WTC11 (cell line): ENCODE data around the gene GPR108. TPM values are rescaled to one million over a fixed set of nuclear protein-coding genes. Genes with fewer than 3 reads are reported as not detected.

ENCODE experiments used
- ATAC-seq: fragments of 200-7000 bp; cut with Tn5 transposase; 2 replicates; pipeline ENCODE4 v1.10.0; 2021; ENCODE audit warnings: mild to moderate bottlenecking, moderate library complexity
- CTCF ChIA-PET: fragments of 300-600 bp; sonication (Branson Sonifier 250); formaldehyde crosslinking; loops from one replicate; lab custom pipeline; 2021; ENCODE audit warnings: antibody characterized with exemption; lab: Charles Lee
- POLR2A ChIA-PET: fragments of 350-600 bp; sonication (Branson Sonifier 250); formaldehyde crosslinking; loops from one replicate; lab custom pipeline; 2021; ENCODE audit warnings: antibody characterized with exemption; lab: Charles Lee
- DNase-seq: peaks from one replicate; pipeline ENCODE4 v3.0.0; 2021; ENCODE audit warnings: low spot score
- H3K27ac Mint-ChIP-seq: 2 replicates; pipeline ENCODE4 v1.8.0; 2021; ENCODE audit warnings: mixed read lengths
- H3K27me3 Mint-ChIP-seq: 2 replicates; pipeline ENCODE4 v1.8.0; 2021; ENCODE audit warnings: low read depth, mild to moderate bottlenecking, moderate library complexity, mixed read lengths
- H3K36me3 Mint-ChIP-seq: 2 replicates; pipeline ENCODE4 v1.8.0; 2021; ENCODE audit warnings: mixed read lengths
- H3K4me1 Mint-ChIP-seq: 2 replicates; pipeline ENCODE4 v1.8.0; 2022; ENCODE audit warnings: mixed read lengths
- H3K4me3 Mint-ChIP-seq: 2 replicates; pipeline ENCODE4 v1.8.0; 2021; ENCODE audit warnings: mild to moderate bottlenecking, moderate library complexity, mixed read lengths
- H3K9me3 Mint-ChIP-seq: 2 replicates; pipeline ENCODE4 v1.8.0; 2021; ENCODE audit warnings: mixed read lengths
- ATF1 ChIP-seq: sonication (generic); formaldehyde crosslinking; IDR thresholded peaks from 2 replicates; pipeline ENCODE4 v1.8.1; 2023; ENCODE audit warnings: mild to moderate bottlenecking, moderate library complexity, missing genetic modification reagents
- FOXJ3 ChIP-seq: sonication (generic); formaldehyde crosslinking; IDR thresholded peaks from 2 replicates; pipeline ENCODE4 v1.9.0; 2021; ENCODE audit warnings: missing genetic modification reagents, mild to moderate bottlenecking, borderline replicate concordance
- FOXP1 ChIP-seq: sonication (generic); formaldehyde crosslinking; IDR thresholded peaks from 2 replicates; pipeline ENCODE4 v1.8.0; 2022; ENCODE audit warnings: missing genetic modification reagents, mild to moderate bottlenecking, moderate library complexity, borderline replicate concordance
- GABPB1 ChIP-seq: sonication (generic); formaldehyde crosslinking; IDR thresholded peaks from 2 replicates; pipeline ENCODE4 v1.8.1; 2023; ENCODE audit warnings: mild to moderate bottlenecking, missing genetic modification reagents
- GTF2I ChIP-seq: fragments of 250-450 bp; sonication (Bioruptor Pico); conservative IDR thresholded peaks from 2 replicates; pipeline ENCODE4 v1.4.0; 2021; ENCODE audit warnings: mild to moderate bottlenecking
- JAZF1 ChIP-seq: fragments of 250-450 bp; sonication (Bioruptor Pico); IDR thresholded peaks from 2 replicates; pipeline ENCODE4 v1.9.0; 2021; ENCODE audit warnings: moderate library complexity, mild to moderate bottlenecking, inconsistent platforms
- NR3C1 ChIP-seq: sonication (generic); formaldehyde crosslinking; conservative IDR thresholded peaks from 2 replicates; pipeline ENCODE4 v1.8.1; 2023; ENCODE audit warnings: low read depth, mild to moderate bottlenecking, missing genetic modification reagents
- OVOL2 ChIP-seq: fragments of 250-450 bp; sonication (Bioruptor Pico); IDR thresholded peaks from 2 replicates; pipeline ENCODE4 v1.9.0; 2021; ENCODE audit warnings: mild to moderate bottlenecking, borderline replicate concordance
- TEAD1 ChIP-seq: sonication (generic); formaldehyde crosslinking; IDR thresholded peaks from 2 replicates; pipeline ENCODE4 v1.8.0; 2022; ENCODE audit warnings: mild to moderate bottlenecking, missing genetic modification reagents
- TP53 ChIP-seq: sonication (generic); formaldehyde crosslinking; IDR thresholded peaks from 2 replicates; pipeline ENCODE4 v1.8.1; 2023; ENCODE audit warnings: mild to moderate bottlenecking, missing genetic modification reagents
- ZNF219 ChIP-seq: sonication (generic); formaldehyde crosslinking; IDR thresholded peaks from 2 replicates; pipeline ENCODE4 v1.8.0; 2023; ENCODE audit warnings: missing genetic modification reagents, mild to moderate bottlenecking, borderline replicate concordance
- ZNF263 ChIP-seq: sonication (generic); formaldehyde crosslinking; IDR thresholded peaks from 2 replicates; pipeline ENCODE4 v1.8.1; 2022; ENCODE audit warnings: low read depth, mild to moderate bottlenecking, moderate library complexity, missing genetic modification reagents
- ZNF396 ChIP-seq: fragments of 250-450 bp; sonication (Bioruptor Pico); IDR thresholded peaks from 2 replicates; pipeline ENCODE4 v1.8.0; 2021; ENCODE audit warnings: mild to moderate bottlenecking, moderate library complexity, borderline replicate concordance
- ZNF425 ChIP-seq: fragments of 250-450 bp; sonication (Bioruptor Pico); conservative IDR thresholded peaks from 2 replicates; pipeline ENCODE4 v1.9.0; 2021; ENCODE audit warnings: mild to moderate bottlenecking
- total RNA-seq: library from RNA; stranded (reverse); gene quantifications from 3 replicates; pipeline ENCODE4 v1.2.3, GENCODE V29; 2021
- TF ChIP-seq, protein P1 (sequence below): sonication (generic); formaldehyde crosslinking; conservative IDR thresholded peaks from 2 replicates; pipeline ENCODE4 v1.8.1; 2023; ENCODE audit warnings: mild to moderate bottlenecking, low read depth, missing genetic modification reagents, moderate library complexity
- TF ChIP-seq, protein P2 (sequence below): fragments of 250-450 bp; sonication (Bioruptor Pico); IDR thresholded peaks from 2 replicates; pipeline ENCODE4 v2.1.2; 2022; ENCODE audit warnings: mild to moderate bottlenecking, moderate library complexity
- TF ChIP-seq, protein P3 (sequence below): sonication (generic); formaldehyde crosslinking; IDR thresholded peaks from 2 replicates; pipeline ENCODE4 v1.8.1; 2023; ENCODE audit warnings: mild to moderate bottlenecking, moderate library complexity, missing genetic modification reagents
- TF ChIP-seq, protein P4 (sequence below): sonication (generic); formaldehyde crosslinking; IDR thresholded peaks from 2 replicates; pipeline ENCODE4 v1.8.0; 2023; ENCODE audit warnings: missing genetic modification reagents, mild to moderate bottlenecking, borderline replicate concordance
- TF ChIP-seq, protein P5 (sequence below): sonication (generic); formaldehyde crosslinking; IDR thresholded peaks from 2 replicates; pipeline ENCODE4 v1.8.0; 2022; ENCODE audit warnings: mild to moderate bottlenecking, missing genetic modification reagents

Gene GPR108
- total RNA-seq, 1 experiment from 2014 or later: 48.7 TPM

GRCh38 chr19:6712692-6713670 lies 24.4 kb downstream of the GPR108 start (continued):
- TF ChIP-seq ZNF425 (CRISPR knock-in tag): no peak
- TF ChIP-seq ZNF263 (CRISPR knock-in tag): no peak
- TF ChIP-seq, protein P1, sequence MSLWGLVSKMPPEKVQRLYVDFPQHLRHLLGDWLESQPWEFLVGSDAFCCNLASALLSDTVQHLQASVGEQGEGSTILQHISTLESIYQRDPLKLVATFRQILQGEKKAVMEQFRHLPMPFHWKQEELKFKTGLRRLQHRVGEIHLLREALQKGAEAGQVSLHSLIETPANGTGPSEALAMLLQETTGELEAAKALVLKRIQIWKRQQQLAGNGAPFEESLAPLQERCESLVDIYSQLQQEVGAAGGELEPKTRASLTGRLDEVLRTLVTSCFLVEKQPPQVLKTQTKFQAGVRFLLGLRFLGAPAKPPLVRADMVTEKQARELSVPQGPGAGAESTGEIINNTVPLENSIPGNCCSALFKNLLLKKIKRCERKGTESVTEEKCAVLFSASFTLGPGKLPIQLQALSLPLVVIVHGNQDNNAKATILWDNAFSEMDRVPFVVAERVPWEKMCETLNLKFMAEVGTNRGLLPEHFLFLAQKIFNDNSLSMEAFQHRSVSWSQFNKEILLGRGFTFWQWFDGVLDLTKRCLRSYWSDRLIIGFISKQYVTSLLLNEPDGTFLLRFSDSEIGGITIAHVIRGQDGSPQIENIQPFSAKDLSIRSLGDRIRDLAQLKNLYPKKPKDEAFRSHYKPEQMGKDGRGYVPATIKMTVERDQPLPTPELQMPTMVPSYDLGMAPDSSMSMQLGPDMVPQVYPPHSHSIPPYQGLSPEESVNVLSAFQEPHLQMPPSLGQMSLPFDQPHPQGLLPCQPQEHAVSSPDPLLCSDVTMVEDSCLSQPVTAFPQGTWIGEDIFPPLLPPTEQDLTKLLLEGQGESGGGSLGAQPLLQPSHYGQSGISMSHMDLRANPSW (CRISPR knock-in tag): no peak
- TF ChIP-seq, protein P2, sequence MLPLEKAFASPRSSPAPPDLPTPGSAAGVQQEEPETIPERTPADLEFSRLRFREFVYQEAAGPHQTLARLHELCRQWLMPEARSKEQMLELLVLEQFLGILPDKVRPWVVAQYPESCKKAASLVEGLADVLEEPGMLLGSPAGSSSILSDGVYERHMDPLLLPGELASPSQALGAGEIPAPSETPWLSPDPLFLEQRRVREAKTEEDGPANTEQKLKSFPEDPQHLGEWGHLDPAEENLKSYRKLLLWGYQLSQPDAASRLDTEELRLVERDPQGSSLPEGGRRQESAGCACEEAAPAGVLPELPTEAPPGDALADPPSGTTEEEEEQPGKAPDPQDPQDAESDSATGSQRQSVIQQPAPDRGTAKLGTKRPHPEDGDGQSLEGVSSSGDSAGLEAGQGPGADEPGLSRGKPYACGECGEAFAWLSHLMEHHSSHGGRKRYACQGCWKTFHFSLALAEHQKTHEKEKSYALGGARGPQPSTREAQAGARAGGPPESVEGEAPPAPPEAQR (CRISPR knock-in tag): no peak
- no peak for TF ChIP-seq FOXP1 (CRISPR knock-in tag)
- no peak for TF ChIP-seq TP53 (CRISPR knock-in tag)
- no peak for TF ChIP-seq GABPB1 (CRISPR knock-in tag)
- TF ChIP-seq, all 79 proteins: peak for 0

GRCh38 chr19:6712231-6712630 lies 25.1 kb downstream of the GPR108 start:
- Mint-ChIP-seq H3K27ac (no peak overlapping the region), H3K9me3 (peaks cover 1% of the 10 kb centered on the region), H3K4me3 (no peak overlapping the region), H3K36me3 (no peaks in the 10 kb centered on the region), H3K4me1 (peaks cover 14% of the 10 kb centered on the region), H3K27me3 (peaks cover 40% of the 10 kb centered on the region)
- DNase-seq (no peak), ATAC-seq (no peak)
- POLR2A ChIA-PET: no interaction called here
- no peak for TF ChIP-seq ZNF396 (CRISPR knock-in tag)
- TF ChIP-seq, protein P3, sequence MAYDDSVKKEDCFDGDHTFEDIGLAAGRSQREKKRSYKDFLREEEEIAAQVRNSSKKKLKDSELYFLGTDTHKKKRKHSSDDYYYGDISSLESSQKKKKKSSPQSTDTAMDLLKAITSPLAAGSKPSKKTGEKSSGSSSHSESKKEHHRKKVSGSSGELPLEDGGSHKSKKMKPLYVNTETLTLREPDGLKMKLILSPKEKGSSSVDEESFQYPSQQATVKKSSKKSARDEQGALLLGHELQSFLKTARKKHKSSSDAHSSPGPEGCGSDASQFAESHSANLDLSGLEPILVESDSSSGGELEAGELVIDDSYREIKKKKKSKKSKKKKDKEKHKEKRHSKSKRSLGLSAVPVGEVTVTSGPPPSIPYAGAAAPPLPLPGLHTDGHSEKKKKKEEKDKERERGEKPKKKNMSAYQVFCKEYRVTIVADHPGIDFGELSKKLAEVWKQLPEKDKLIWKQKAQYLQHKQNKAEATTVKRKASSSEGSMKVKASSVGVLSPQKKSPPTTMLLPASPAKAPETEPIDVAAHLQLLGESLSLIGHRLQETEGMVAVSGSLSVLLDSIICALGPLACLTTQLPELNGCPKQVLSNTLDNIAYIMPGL (CRISPR knock-in tag): no peak
- TF ChIP-seq GTF2I: no peak
- no peak for TF ChIP-seq OVOL2
- no peak for TF ChIP-seq JAZF1 (CRISPR knock-in tag)
- TF ChIP-seq ZNF219 (CRISPR knock-in tag): no peak
- TF ChIP-seq, protein P4, sequence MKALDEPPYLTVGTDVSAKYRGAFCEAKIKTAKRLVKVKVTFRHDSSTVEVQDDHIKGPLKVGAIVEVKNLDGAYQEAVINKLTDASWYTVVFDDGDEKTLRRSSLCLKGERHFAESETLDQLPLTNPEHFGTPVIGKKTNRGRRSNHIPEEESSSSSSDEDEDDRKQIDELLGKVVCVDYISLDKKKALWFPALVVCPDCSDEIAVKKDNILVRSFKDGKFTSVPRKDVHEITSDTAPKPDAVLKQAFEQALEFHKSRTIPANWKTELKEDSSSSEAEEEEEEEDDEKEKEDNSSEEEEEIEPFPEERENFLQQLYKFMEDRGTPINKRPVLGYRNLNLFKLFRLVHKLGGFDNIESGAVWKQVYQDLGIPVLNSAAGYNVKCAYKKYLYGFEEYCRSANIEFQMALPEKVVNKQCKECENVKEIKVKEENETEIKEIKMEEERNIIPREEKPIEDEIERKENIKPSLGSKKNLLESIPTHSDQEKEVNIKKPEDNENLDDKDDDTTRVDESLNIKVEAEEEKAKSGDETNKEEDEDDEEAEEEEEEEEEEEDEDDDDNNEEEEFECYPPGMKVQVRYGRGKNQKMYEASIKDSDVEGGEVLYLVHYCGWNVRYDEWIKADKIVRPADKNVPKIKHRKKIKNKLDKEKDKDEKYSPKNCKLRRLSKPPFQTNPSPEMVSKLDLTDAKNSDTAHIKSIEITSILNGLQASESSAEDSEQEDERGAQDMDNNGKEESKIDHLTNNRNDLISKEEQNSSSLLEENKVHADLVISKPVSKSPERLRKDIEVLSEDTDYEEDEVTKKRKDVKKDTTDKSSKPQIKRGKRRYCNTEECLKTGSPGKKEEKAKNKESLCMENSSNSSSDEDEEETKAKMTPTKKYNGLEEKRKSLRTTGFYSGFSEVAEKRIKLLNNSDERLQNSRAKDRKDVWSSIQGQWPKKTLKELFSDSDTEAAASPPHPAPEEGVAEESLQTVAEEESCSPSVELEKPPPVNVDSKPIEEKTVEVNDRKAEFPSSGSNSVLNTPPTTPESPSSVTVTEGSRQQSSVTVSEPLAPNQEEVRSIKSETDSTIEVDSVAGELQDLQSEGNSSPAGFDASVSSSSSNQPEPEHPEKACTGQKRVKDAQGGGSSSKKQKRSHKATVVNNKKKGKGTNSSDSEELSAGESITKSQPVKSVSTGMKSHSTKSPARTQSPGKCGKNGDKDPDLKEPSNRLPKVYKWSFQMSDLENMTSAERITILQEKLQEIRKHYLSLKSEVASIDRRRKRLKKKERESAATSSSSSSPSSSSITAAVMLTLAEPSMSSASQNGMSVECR: no peak
- no peak for TF ChIP-seq FOXJ3 (CRISPR knock-in tag)
- TF ChIP-seq, protein P5, sequence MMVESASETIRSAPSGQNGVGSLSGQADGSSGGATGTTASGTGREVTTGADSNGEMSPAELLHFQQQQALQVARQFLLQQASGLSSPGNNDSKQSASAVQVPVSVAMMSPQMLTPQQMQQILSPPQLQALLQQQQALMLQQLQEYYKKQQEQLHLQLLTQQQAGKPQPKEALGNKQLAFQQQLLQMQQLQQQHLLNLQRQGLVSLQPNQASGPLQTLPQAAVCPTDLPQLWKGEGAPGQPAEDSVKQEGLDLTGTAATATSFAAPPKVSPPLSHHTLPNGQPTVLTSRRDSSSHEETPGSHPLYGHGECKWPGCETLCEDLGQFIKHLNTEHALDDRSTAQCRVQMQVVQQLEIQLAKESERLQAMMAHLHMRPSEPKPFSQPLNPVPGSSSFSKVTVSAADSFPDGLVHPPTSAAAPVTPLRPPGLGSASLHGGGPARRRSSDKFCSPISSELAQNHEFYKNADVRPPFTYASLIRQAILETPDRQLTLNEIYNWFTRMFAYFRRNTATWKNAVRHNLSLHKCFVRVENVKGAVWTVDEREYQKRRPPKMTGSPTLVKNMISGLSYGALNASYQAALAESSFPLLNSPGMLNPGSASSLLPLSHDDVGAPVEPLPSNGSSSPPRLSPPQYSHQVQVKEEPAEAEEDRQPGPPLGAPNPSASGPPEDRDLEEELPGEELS: no peak
- no peak for TF ChIP-seq NR3C1
- TF ChIP-seq ATF1 (CRISPR knock-in tag): no peak
- no peak for TF ChIP-seq TEAD1 (CRISPR knock-in tag)
- CTCF ChIA-PET: no interaction called here
